Measurements from ENCODE around the gene CEP126.

GRCh38 chr11:102026217-102026616 lies 111.4 kb downstream of the CEP126 start:
- TF ChIP-seq, protein P1, sequence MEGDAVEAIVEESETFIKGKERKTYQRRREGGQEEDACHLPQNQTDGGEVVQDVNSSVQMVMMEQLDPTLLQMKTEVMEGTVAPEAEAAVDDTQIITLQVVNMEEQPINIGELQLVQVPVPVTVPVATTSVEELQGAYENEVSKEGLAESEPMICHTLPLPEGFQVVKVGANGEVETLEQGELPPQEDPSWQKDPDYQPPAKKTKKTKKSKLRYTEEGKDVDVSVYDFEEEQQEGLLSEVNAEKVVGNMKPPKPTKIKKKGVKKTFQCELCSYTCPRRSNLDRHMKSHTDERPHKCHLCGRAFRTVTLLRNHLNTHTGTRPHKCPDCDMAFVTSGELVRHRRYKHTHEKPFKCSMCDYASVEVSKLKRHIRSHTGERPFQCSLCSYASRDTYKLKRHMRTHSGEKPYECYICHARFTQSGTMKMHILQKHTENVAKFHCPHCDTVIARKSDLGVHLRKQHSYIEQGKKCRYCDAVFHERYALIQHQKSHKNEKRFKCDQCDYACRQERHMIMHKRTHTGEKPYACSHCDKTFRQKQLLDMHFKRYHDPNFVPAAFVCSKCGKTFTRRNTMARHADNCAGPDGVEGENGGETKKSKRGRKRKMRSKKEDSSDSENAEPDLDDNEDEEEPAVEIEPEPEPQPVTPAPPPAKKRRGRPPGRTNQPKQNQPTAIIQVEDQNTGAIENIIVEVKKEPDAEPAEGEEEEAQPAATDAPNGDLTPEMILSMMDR (IDR thresholded peaks at IDR 0.05; ENCODE audit: insufficient read depth, low read depth, low read length) = no peak
- no peak for TF ChIP-seq EZH2 (IDR thresholded peaks at IDR 0.05; ENCODE audit: insufficient read depth, low read length)

Data from astrocyte (in vitro differentiated cells and primary cell).